Keratinocyte (primary cell): Measurements from ENCODE around the gene HCN1. TPM values are rescaled to one million over a fixed set of nuclear protein-coding genes. Genes with fewer than 3 reads are reported as not detected.

Experiments
- DNase-seq: peaks from one replicate; pipeline ENCODE4 v3.0.0-alpha.2; 2011; ENCODE audit warnings: low read depth, missing footprints, low spot score
- FAIRE-seq: peaks from 2 replicates; lab custom pipeline; 2011; peaks lifted over from hg19 to GRCh38; lab: Jason Lieb, UNC
- H2AFZ ChIP-seq: 2 replicates; pipeline ENCODE4 v1.6.0; 2012; ENCODE audit warnings: low read length, control low read depth, inconsistent platforms; ENCODE audit not compliant: control insufficient read depth
- H3K27ac ChIP-seq: 2 replicates; pipeline ENCODE4 v1.5.1; 2011; ENCODE audit warnings: low read length; ENCODE audit not compliant: control insufficient read depth, insufficient read depth
- H3K27me3 ChIP-seq: 3 replicates; pipeline ENCODE4 v1.6.0; 2011; ENCODE audit warnings: low read length; ENCODE audit not compliant: control insufficient read depth, insufficient read depth; ENCODE audit errors: extremely low read depth
- H3K36me3 ChIP-seq, 2 experiments: 2 replicates in 1 of 2; 3 replicates in 1 of 2; pipeline ENCODE4 v1.5.1; 2011; ENCODE audit warnings: low read length in 2 of 2, mild to moderate bottlenecking in 1 of 2; ENCODE audit not compliant: control insufficient read depth in 2 of 2, insufficient read depth in 2 of 2; ENCODE audit errors: extremely low read depth in 1 of 2
- H3K4me1 ChIP-seq: 3 replicates; pipeline ENCODE4 v1.5.1; 2011; ENCODE audit warnings: low read length; ENCODE audit not compliant: control insufficient read depth, insufficient read depth; ENCODE audit errors: extremely low read depth
- H3K4me2 ChIP-seq: 3 replicates; pipeline ENCODE4 v1.6.0; 2011; ENCODE audit warnings: low read depth, low read length; ENCODE audit not compliant: control insufficient read depth, insufficient read depth; ENCODE audit errors: extremely low read depth
- H3K4me3 ChIP-seq, 3 experiments: fragments of 200-600 bp in 1 of 3; sonication (generic) in 1 of 3; 2 replicates in 2 of 3; 3 replicates in 1 of 3; pipeline ENCODE4 v1.5.1; 2011 to 2016; ENCODE audit warnings: low read length in 3 of 3, mild to moderate bottlenecking in 3 of 3, control low read depth in 2 of 3, inconsistent platforms in 1 of 3, low read depth in 1 of 3, mixed read lengths in 1 of 3, mixed run types in 1 of 3, moderate library complexity in 1 of 3; ENCODE audit not compliant: control insufficient read depth in 2 of 3, insufficient read depth in 2 of 3; ENCODE audit errors: extremely low read depth in 1 of 3
- H3K79me2 ChIP-seq: 2 replicates; pipeline ENCODE4 v1.6.0; 2012; ENCODE audit warnings: low read length; ENCODE audit not compliant: control insufficient read depth, insufficient read depth
- H3K9ac ChIP-seq: 3 replicates; pipeline ENCODE4 v1.6.0; 2011; ENCODE audit warnings: low read length; ENCODE audit not compliant: control insufficient read depth, insufficient read depth; ENCODE audit errors: extremely low read depth
- H3K9me1 ChIP-seq: 3 replicates; pipeline ENCODE4 v1.6.0; 2011; ENCODE audit warnings: low read length; ENCODE audit not compliant: control insufficient read depth, insufficient read depth; ENCODE audit errors: extremely low read depth
- H3K9me3 ChIP-seq: 2 replicates; pipeline ENCODE4 v1.5.1; 2012; ENCODE audit warnings: low read depth, low read length; ENCODE audit not compliant: control insufficient read depth
- H4K20me1 ChIP-seq: 3 replicates; pipeline ENCODE4 v1.6.0; 2011; ENCODE audit warnings: low read length; ENCODE audit not compliant: control insufficient read depth, insufficient read depth; ENCODE audit errors: extremely low read depth
- CTCF ChIP-seq, 3 experiments: IDR thresholded peaks in 1 of 3; conservative IDR thresholded peaks in 1 of 3; optimal IDR thresholded peaks in 1 of 3; 2 replicates in 2 of 3; 3 replicates in 1 of 3; pipeline versions ENCODE3 to v1.5.1; 2011; ENCODE audit warnings: low read length in 3 of 3, mild to moderate bottlenecking in 3 of 3, moderate library complexity in 2 of 3, control low read depth in 1 of 3, inconsistent platforms in 1 of 3; ENCODE audit not compliant: insufficient read depth in 2 of 3; ENCODE audit errors: extremely low read depth in 1 of 3
- EZH2 ChIP-seq: IDR thresholded peaks from one replicate; pipeline ENCODE4 v1.6.1; 2012; ENCODE audit warnings: inconsistent platforms, mild to moderate bottlenecking, low read length, moderate library complexity
- dilution Hi-C: fragments of 300-500 bp; cut with MboI; formaldehyde crosslinking; loops from one replicate; pipeline ENCODE4 v1.7.0; 2020; ENCODE audit warnings: low sequenced_read_pairs; ENCODE audit not compliant: extremely low pct_ligation_motif_present
- polyA plus RNA-seq, 5 experiments: library from polyadenylated mRNA; depleted of rRNA in 3 of 5; stranded (reverse) in 3 of 5; stranded (forward) in 1 of 5; unstranded in 1 of 5; fragments of >200 nt; gene quantifications; 1 replicate in 1 of 5; 2 replicates in 3 of 5; 3 replicates in 1 of 5; pipeline versions ENCODE4 v1.2.1 to v1.2.3, GENCODE V29; 2011 to 2012; ENCODE audit warnings: missing spikeins in 2 of 5, low read depth in 1 of 5, low replicate concordance in 1 of 5

The HCN1 gene
- polyA plus RNA-seq, 1 donor (not counting 4 experiments of a cell fraction or from before 2014, with no cell fraction given): not detected

- no peaks in the 10 kb centered on the region for H3K36me3 ChIP-seq
- dilution Hi-C loops: no loop called here
- no peak overlapping the region for H3K4me2 ChIP-seq
- H3K27me3 ChIP-seq: no peaks in the 10 kb centered on the region
- no peak for FAIRE-seq
- TF ChIP-seq EZH2 (no peak), CTCF (optimal IDR thresholded peaks at IDR 0.05 in 1 of 3, IDR thresholded peaks at IDR 0.05 in 1 of 3, conservative IDR thresholded peaks at IDR 0.05 in 1 of 3; ENCODE audit: extremely low read depth in 1 of 3, insufficient read depth in 2 of 3, low read length in 3 of 3) (no peak)
- no peak overlapping the region for H3K27ac ChIP-seq
- no peak overlapping the region for H3K9ac ChIP-seq
- no peaks in the 10 kb centered on the region for H3K9me3 ChIP-seq
- no peak overlapping the region for H2AFZ ChIP-seq
- no peaks in the 10 kb centered on the region for H4K20me1 ChIP-seq
- DNase-seq: no peak
- H3K4me1 ChIP-seq: no peaks in the 10 kb centered on the region
- no peak overlapping the region for H3K4me3 ChIP-seq
- no peaks in the 10 kb centered on the region for H3K9me1 ChIP-seq
- no peaks in the 10 kb centered on the region for H3K79me2 ChIP-seq
Observed at GRCh38 chr5:45622365-45622764, 73.8 kb downstream of the HCN1 start.

GRCh38 chr5:45617859-45618416 is 78.2 kb downstream of the HCN1 start:
- no peaks in the 10 kb centered on the region for H3K36me3 ChIP-seq
- H3K9ac ChIP-seq: no peak overlapping the region
- no peaks in the 10 kb centered on the region for H3K4me1 ChIP-seq
- dilution Hi-C loops: no loop called here
- no peaks in the 10 kb centered on the region for H3K9me3 ChIP-seq
- DNase-seq (no peak), FAIRE-seq (no peak)
- H4K20me1 ChIP-seq: no peaks in the 10 kb centered on the region
- H3K27me3 ChIP-seq: no peaks in the 10 kb centered on the region
- H2AFZ ChIP-seq: no peak overlapping the region
- no peak overlapping the region for H3K27ac ChIP-seq
- no peaks in the 10 kb centered on the region for H3K9me1 ChIP-seq
- H3K4me3 ChIP-seq: no peak overlapping the region
- no peaks in the 10 kb centered on the region for H3K79me2 ChIP-seq
- H3K4me2 ChIP-seq: no peak overlapping the region
- TF ChIP-seq EZH2: no peak

- dilution Hi-C loops: no loop called here
- no peak overlapping the region for H2AFZ ChIP-seq
- H3K36me3 ChIP-seq: no peaks in the 10 kb centered on the region
- no peak overlapping the region for H3K4me3 ChIP-seq
- FAIRE-seq: no peak
- H3K27ac ChIP-seq: no peak overlapping the region
- no peaks in the 10 kb centered on the region for H3K27me3 ChIP-seq
- TF ChIP-seq EZH2 (no peak), CTCF (optimal IDR thresholded peaks at IDR 0.05 in 1 of 3, IDR thresholded peaks at IDR 0.05 in 1 of 3, conservative IDR thresholded peaks at IDR 0.05 in 1 of 3; ENCODE audit: extremely low read depth in 1 of 3, insufficient read depth in 2 of 3, low read length in 3 of 3) (no peak)
- no peaks in the 10 kb centered on the region for H3K9me3 ChIP-seq
- H3K9ac ChIP-seq: no peak overlapping the region
- no peak overlapping the region for H3K4me2 ChIP-seq
- H3K9me1 ChIP-seq: no peaks in the 10 kb centered on the region
- H3K4me1 ChIP-seq: no peaks in the 10 kb centered on the region
- H3K79me2 ChIP-seq: no peaks in the 10 kb centered on the region
- no peak for DNase-seq
- H4K20me1 ChIP-seq: no peaks in the 10 kb centered on the region
Observed at GRCh38 chr5:45609661-45610060, 86.5 kb downstream of the HCN1 start.
